Activated gamma-delta T cell treated with Interleukin-2 at 50 U/mL for 16 hours (primary cell): ENCODE results near the gene LIN28B.

ENCODE experiments used
- DNase-seq: peaks from one replicate; pipeline ENCODE4 v3.0.0-alpha.2; 2020

The LIN28B gene

DNA sequence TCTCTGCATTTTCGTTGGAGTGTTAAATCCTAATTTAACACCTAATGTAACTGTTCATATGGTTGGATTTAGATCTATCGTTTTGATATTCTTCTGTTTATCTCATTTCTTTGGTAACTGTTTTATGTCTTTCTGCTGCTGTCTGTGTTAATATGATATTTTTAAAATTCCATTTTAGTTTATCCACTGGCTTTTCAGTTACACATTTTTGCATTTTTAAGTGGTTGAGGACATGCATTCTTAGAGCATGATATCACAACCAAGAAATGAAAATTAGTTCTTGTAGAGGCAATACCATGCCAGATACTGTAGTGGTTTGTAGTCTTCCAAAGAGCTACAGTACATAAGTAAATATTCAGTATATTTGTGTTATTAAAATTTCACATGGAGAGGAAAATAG, 58.6 kb downstream of the LIN28B start:
- no peak for DNase-seq

GRCh38 chr6:105019285-105019684, 62.4 kb downstream of the LIN28B start:
- no peak for DNase-seq

DNA sequence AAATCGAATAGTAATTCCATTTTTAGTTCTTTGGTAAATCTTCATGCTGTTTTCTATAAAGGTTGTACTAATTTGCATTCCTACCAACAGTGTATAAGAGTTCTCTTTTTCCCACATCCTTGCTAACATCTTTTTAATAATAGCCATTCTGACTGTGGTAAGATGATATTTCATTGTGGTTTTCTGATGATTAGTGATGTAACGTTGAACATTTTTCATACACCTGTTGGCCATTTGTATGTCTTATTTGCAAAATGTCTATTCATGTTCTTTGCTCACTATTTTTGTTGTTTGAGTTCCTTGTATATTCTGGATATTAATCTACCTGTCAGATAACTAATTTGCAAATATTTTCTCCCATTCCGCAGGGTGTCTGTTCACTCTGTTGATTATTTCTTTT, 64.5 kb downstream of the LIN28B start:
- DNase-seq: no peak

DNA sequence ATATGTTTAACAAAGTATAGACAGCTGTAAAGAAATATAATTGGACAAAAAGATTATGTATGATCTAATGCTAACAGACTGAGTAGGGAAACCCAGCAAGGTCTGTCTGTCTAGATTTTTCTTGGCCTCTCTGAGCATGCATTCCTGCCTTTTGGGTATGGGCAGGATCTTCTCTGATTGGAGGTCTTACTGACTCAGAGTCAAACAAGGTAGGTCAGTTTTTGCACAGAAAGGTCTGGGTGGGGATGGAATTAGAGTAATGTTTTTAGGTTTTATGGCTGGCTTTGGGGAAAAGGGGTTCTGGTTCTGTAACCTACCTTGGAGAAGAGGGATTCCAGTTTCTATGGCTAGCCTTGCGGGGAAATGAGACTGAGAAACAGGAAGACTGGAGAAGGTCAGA, 65.5 kb downstream of the LIN28B start:
- DNase-seq: no peak

DNA sequence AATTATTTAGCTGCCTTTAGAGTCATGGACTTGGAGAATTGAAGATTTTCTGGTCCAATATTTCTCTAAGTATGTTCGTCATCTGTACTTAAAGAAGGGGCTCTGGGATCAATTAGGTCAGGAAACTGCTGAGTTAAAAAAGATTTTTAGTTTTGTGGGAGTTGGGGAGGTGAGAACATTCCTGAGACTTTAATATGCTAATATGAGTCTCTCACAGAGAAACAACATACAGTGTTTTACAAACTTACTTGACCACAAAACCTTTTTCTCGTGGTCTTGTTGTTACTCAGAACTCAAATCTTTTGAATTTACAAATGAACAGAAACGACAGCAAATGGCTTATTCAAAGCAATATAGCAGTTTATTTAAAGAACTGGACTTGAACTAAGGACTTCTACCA, 67.9 kb downstream of the LIN28B start:
- no peak for DNase-seq

- no peak for DNase-seq
Measured at GRCh38 chr6:105028898-105029297, 72.0 kb downstream of the LIN28B start.

DNA sequence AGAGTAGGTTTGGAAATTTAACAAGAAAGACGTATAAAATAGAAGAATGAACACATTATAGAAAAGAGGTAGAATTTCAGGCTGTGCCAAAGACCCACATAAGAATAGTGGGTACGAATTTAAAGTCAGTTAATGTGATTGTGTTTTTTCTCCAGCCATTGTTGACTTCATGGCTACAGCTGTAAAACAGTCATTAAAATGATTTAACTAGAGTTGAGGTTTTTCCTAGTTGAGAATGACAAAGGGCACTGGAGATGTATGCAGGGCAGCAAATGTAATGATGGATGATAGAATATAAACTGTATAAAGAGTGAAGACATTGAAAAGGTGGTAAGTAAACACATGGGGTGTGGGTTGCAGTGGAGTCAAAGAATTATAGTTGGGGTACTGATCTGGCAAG, 72.7 kb downstream of the LIN28B start:
- DNase-seq: no peak

GRCh38 chr6:105034470-105034869, 77.6 kb downstream of the LIN28B start:
- no peak for DNase-seq

- no peak for DNase-seq
Measured at GRCh38 chr6:105035299-105035698, 78.4 kb downstream of the LIN28B start.

GRCh38 chr6:105036351-105036750, 79.4 kb downstream of the LIN28B start:
- DNase-seq: no peak

DNA sequence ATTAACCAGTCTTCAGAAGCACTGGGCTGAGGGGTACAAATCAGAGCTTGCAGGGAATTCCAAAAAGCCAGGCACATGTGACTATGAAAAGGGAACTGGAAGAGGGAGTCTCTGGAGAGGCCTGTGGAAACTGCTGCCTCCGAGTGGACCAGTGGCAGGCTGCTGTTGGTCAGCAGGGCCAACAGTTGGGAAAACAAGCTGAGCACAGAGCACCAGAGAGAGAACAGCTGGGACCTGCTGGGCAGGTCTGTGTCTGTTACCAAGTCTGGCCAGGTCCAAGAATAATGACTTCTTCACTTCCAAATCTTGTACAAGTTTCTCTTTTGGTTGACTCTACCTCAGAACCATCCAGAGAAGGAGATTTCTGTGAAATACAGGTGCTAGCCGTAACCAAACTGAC, 81.4 kb downstream of the LIN28B start:
- no peak for DNase-seq

- no peak for DNase-seq
Measured at GRCh38 chr6:105041880-105042279, 85.0 kb downstream of the LIN28B start.

DNA sequence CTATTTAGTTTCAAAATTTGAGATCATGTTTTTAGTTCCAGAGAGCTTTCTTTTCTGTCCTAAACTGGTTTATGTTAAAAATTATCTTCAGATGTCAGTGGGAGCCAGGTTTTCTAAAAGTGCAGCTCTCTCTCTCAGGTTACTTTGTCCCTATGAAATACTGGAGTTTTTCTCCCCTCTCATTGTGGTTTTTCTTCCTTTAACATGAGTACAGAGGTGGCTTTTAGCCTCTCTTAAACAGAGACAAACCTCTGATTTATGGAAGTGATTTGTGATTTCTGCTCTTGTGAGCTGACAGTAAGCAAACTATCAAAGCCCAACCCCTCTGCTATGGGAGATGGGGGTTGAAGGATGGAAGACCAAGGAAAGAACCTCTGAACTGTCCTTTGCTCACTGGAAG, 85.7 kb downstream of the LIN28B start:
- DNase-seq: no peak

- DNase-seq: no peak
Measured at GRCh38 chr6:105043979-105044378, 87.1 kb downstream of the LIN28B start.

GRCh38 chr6:105045526-105045925, 88.6 kb downstream of the LIN28B start:
- DNase-seq: no peak

GRCh38 chr6:105051941-105052471, 95.1 kb downstream of the LIN28B start:
- no peak for DNase-seq

GRCh38 chr6:105056646-105057045, 99.7 kb downstream of the LIN28B start:
- DNase-seq: no peak

- DNase-seq: no peak
Measured at GRCh38 chr6:105057160-105057559, 100.3 kb downstream of the LIN28B start.

- no peak for DNase-seq
Measured at GRCh38 chr6:105058316-105058715, 101.4 kb downstream of the LIN28B start.

DNA sequence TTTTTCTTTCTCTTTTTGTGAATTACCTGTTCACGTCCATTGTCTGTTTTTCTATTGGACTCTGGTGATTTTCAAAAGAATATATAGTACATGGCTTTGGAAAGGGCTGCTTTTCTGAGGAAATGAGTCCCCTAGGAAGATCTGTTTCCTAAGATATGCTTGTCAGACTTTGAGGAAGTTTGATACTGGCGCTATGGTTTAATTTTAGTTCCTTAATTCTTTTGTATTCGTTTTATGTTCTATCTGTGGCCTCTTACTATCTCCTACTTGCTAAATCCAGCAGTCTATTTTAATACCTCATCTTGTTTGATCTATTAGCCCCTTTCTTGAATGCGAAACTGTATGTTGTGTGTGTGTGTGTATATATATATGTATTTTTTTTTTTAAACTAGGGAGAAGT, 101.9 kb downstream of the LIN28B start:
- DNase-seq: no peak

GRCh38 chr6:105066233-105066632, 109.3 kb downstream of the LIN28B start:
- DNase-seq: no peak

GRCh38 chr6:105066836-105067235, 109.9 kb downstream of the LIN28B start:
- DNase-seq: no peak

- DNase-seq: no peak
Measured at GRCh38 chr6:105067329-105067728, 110.4 kb downstream of the LIN28B start.

- no peak for DNase-seq
Measured at GRCh38 chr6:105068407-105068806, 111.5 kb downstream of the LIN28B start.

- DNase-seq: no peak
Measured at GRCh38 chr6:105069821-105070445, 113.0 kb downstream of the LIN28B start.
